Gastroesophageal sphincter (tissue), 4 donors: ENCODE results near the gene MRO. TPM values are rescaled to one million over a fixed set of nuclear protein-coding genes. Genes with fewer than 3 reads are reported as not detected.
"Not testable (repeated sequence)": the region's sequence is repeated elsewhere in the genome, so short reads cannot be mapped to it uniquely, and the experiment has no call there.

Source experiments
- ATAC-seq: fragments of 150-250 bp; one replicate; pipeline ENCODE4 v1.9.1; 2016; ENCODE audit warnings: mild to moderate bottlenecking, moderate library complexity
- H3K27ac ChIP-seq, 4 donors: fragments of 200-600 bp; sonication (generic) in 3 of 4; 1 replicate in 3 of 4; 2 replicates in 1 of 4; pipeline ENCODE4 v1.5.1; 2016 to 2019
- H3K27me3 ChIP-seq: fragments of 200-600 bp; sonication (generic); one replicate; pipeline ENCODE4 v1.5.1; 2019
- H3K36me3 ChIP-seq, 2 donors: fragments of 200-600 bp; sonication (generic); one replicate each; pipeline ENCODE4 v1.5.1; 2019; ENCODE audit warnings: control low read depth in 1 of 2
- H3K4me1 ChIP-seq, 3 donors: fragments of 200-600 bp; sonication (generic); 1 replicate in 2 of 3; 2 replicates in 1 of 3; pipeline ENCODE4 v1.5.1; 2016 to 2019; ENCODE audit warnings: control low read depth in 2 of 3
- H3K4me3 ChIP-seq, 2 donors: fragments of 200-600 bp; sonication (generic); one replicate each; pipeline ENCODE4 v1.5.1; 2019; ENCODE audit warnings: mild to moderate bottlenecking in 1 of 2, moderate library complexity in 1 of 2
- H3K9me3 ChIP-seq, 3 donors: fragments of 200-600 bp; sonication (generic); one replicate each; pipeline ENCODE4 v1.5.1; 2017 to 2019; ENCODE audit warnings: control low read depth in 2 of 3
- CTCF ChIP-seq, 4 experiments: fragments of 200-600 bp in 2 of 4; fragments of 450-650 bp in 2 of 4; sonication (generic) in 1 of 4; IDR thresholded peaks; one replicate each; pipeline ENCODE4 v1.5.1; 2017 to 2019; ENCODE audit warnings: antibody characterized with exemption in 4 of 4, mild to moderate bottlenecking in 2 of 4, moderate library complexity in 2 of 4
- EP300 ChIP-seq: sonication (generic); formaldehyde crosslinking; IDR thresholded peaks from one replicate; pipeline ENCODE4 v1.6.1; 2017; ENCODE audit warnings: antibody characterized with exemption, mild to moderate bottlenecking
- POLR2A ChIP-seq, 2 donors: fragments of 450-650 bp; IDR thresholded peaks; one replicate each; pipeline ENCODE4 v1.6.1; 2017; ENCODE audit warnings: antibody characterized with exemption in 2 of 2, mild to moderate bottlenecking in 2 of 2, moderate library complexity in 1 of 2
- POLR2AphosphoS5 ChIP-seq: sonication (generic); formaldehyde crosslinking; IDR thresholded peaks from one replicate; pipeline ENCODE4 v1.6.1; 2017; ENCODE audit warnings: antibody characterized with exemption
- WGBS, 2 donors: methylation state at CpG; one replicate each; pipeline ENCODE4 v1.1.5; 2018; ENCODE audit warnings: low coverage in 1 of 2; 5-methylcytosine and 5-hydroxymethylcytosine counted together
- total RNA-seq, 4 donors: library from RNA; depleted of rRNA; stranded (reverse); fragments of >200 nt; gene quantifications; one replicate each; pipeline ENCODE4 v1.1.0, GENCODE V29; 2016

Gene MRO
- total RNA-seq, 4 donors from 2014 or later, result 0.16 to 0.94 (median 0.31) TPM; not detected in 1

DNA sequence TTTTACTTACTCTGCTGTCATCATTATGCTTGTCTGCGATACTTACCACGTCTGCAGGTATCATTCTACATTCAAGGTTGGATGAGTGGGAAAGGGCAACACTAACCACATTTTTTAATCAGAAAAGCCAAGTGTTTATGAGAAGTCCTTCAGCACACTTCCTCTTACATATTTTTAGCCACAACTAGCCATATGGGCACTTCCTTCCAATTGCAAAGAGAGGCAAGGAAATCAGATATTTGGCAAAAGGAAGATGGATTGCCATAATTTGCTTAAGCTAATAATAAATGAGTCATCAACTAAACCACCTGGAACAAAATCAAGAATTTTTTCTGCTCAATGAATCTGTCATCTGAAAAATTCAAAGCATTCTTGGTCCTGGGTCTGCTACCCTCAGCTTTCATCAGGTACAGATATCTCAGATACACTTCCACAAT is 16.7 kb upstream of the MRO start:
- ATAC-seq, result no peak

GRCh38 chr18:50833496-50833895 is 13.7 kb upstream of the MRO start:
- not testable (repeated sequence) for ATAC-seq, H3K4me3 ChIP-seq, H3K27ac ChIP-seq, H3K9me3 ChIP-seq, H3K36me3 ChIP-seq, H3K27me3 ChIP-seq
- H3K4me1 ChIP-seq, result peaks cover 0 to 17% (median 0%) of the 10 kb centered on the region in 3 donors
- WGBS, 2 donors, result 90 to 97% methylated on average over 6 to 7 of the region's 7 CpGs

More for the DNA sequence above, 16.7 kb upstream of the MRO start:
- Histone ChIP-seq H3K27ac (no peak overlapping the region), H3K4me3 (no peak overlapping the region), H3K27me3 (no peaks in the 10 kb centered on the region), H3K4me1 (peaks cover 0 to 7% (median 0%) of the 10 kb centered on the region in 3 donors), H3K9me3 (no peaks in the 10 kb centered on the region), H3K36me3 (no peaks in the 10 kb centered on the region)
- TF ChIP-seq EP300, result no peak
- no peak for TF ChIP-seq POLR2AphosphoS5
- no peak for TF ChIP-seq POLR2A (IDR thresholded peaks at IDR 0.05)
- TF ChIP-seq CTCF (IDR thresholded peaks at IDR 0.05), result no peak
- 68 to 72% methylated on average over 2 of the region's 2 CpGs for WGBS, 2 donors

- Histone ChIP-seq H3K27ac (no peak overlapping the region), H3K4me1 (peaks cover 0 to 17% (median 0%) of the 10 kb centered on the region in 3 donors), H3K9me3 (no peaks in the 10 kb centered on the region), H3K27me3 (no peaks in the 10 kb centered on the region), H3K4me3 (no peak overlapping the region), H3K36me3 (no peaks in the 10 kb centered on the region)
- ATAC-seq, result no peak
- 81 to 100% methylated on average over 1 to 2 of the region's 2 CpGs for WGBS, 2 donors
- TF ChIP-seq CTCF (IDR thresholded peaks at IDR 0.05), result no peak
- TF ChIP-seq POLR2AphosphoS5, result no peak
Measured at GRCh38 chr18:50832754-50833153, 12.9 kb upstream of the MRO start.

- H3K4me1 ChIP-seq, result peaks cover 0 to 11% (median 0%) of the 10 kb centered on the region in 3 donors
- TF ChIP-seq CTCF (IDR thresholded peaks at IDR 0.05) (no peak), POLR2A (IDR thresholded peaks at IDR 0.05) (no peak), EP300 (no peak), POLR2AphosphoS5 (no peak)
- ATAC-seq, result no peak
- no peaks in the 10 kb centered on the region for H3K9me3 ChIP-seq
- no peak overlapping the region for H3K27ac ChIP-seq
- 78 to 86% methylated on average over 5 of the region's 5 CpGs for WGBS, 2 donors
- H3K4me3 ChIP-seq, result no peak overlapping the region
- no peaks in the 10 kb centered on the region for H3K27me3 ChIP-seq
- H3K36me3 ChIP-seq, result no peaks in the 10 kb centered on the region
Measured at GRCh38 chr18:50830544-50830943, 10.7 kb upstream of the MRO start.

DNA sequence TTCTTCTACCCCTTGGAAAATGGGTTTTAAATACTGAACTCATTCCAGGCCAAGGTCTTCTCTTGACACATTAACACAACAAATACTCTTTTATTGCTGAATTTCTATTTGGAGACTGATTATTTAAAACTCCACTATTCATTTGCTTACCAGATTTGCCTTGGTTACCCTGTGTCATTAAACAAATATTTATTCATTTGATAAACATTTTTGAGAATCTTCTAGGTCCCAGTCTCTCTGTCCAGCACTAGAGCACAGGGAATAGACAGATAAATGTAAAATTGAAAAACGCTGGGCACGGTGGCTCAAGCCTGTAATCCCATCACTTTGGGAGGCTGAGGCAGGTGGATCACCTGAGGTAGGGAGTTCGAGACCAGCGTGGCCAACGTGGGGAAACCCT is 9.8 kb upstream of the MRO start:
- H3K4me3 ChIP-seq, result no peak overlapping the region
- H3K36me3 ChIP-seq, result no peaks in the 10 kb centered on the region
- peaks cover 0 to 11% (median 0%) of the 10 kb centered on the region in 3 donors for H3K4me1 ChIP-seq
- TF ChIP-seq EP300, result no peak
- no peak for TF ChIP-seq CTCF (IDR thresholded peaks at IDR 0.05)
- no peak for TF ChIP-seq POLR2AphosphoS5
- no peak for TF ChIP-seq POLR2A (IDR thresholded peaks at IDR 0.05)
- no peak for ATAC-seq
- 41% methylated on average over 5 of the region's 5 CpGs; no CpG with 5 or more reads in 1 of the 2 donors for WGBS, 2 donors
- no peak overlapping the region for H3K27ac ChIP-seq
- H3K9me3 ChIP-seq, result no peaks in the 10 kb centered on the region
- H3K27me3 ChIP-seq, result no peaks in the 10 kb centered on the region
